Endothelial cell (in vitro differentiated cells): Measurements from ENCODE around the gene MTMR11. TPM values are rescaled to one million over a fixed set of nuclear protein-coding genes. Genes with fewer than 3 reads are reported as not detected.

Experiments
- DNase-seq: peaks from one replicate; pipeline ENCODE4 v3.0.0; 2021; ENCODE audit warnings: low spot score
- H3K27ac Mint-ChIP-seq: one replicate; pipeline ENCODE4 v1.8.0; 2021; ENCODE audit warnings: mixed read lengths, inconsistent platforms; ENCODE audit not compliant: unreplicated experiment
- H3K27me3 Mint-ChIP-seq: one replicate; pipeline ENCODE4 v1.8.0; 2021; ENCODE audit warnings: mild to moderate bottlenecking, moderate library complexity, mixed read lengths, inconsistent platforms; ENCODE audit not compliant: unreplicated experiment
- H3K36me3 Mint-ChIP-seq: one replicate; pipeline ENCODE4 v1.8.0; 2021; ENCODE audit warnings: mild to moderate bottlenecking, low read depth, mixed read lengths, inconsistent platforms; ENCODE audit not compliant: unreplicated experiment
- H3K4me1 Mint-ChIP-seq: one replicate; pipeline ENCODE4 v1.8.0; 2021; ENCODE audit warnings: mild to moderate bottlenecking, mixed read lengths, inconsistent platforms; ENCODE audit not compliant: unreplicated experiment
- H3K4me3 Mint-ChIP-seq: one replicate; pipeline ENCODE4 v1.8.0; 2021; ENCODE audit warnings: mild to moderate bottlenecking, mixed read lengths, inconsistent platforms; ENCODE audit not compliant: unreplicated experiment
- H3K9me3 Mint-ChIP-seq: one replicate; pipeline ENCODE4 v1.8.0; 2021; ENCODE audit warnings: mixed read lengths, inconsistent platforms; ENCODE audit not compliant: unreplicated experiment
- CTCF ChIP-seq: fragments of 200-600 bp; sonication (generic); IDR thresholded peaks from one replicate; pipeline ENCODE4 v1.5.0; 2021; ENCODE audit warnings: antibody characterized with exemption; ENCODE audit not compliant: unreplicated experiment
- total RNA-seq: library from RNA; stranded (reverse); fragmentation: NEBNext Ultra II Directional; extraction: Animal tissue kit (Norgen Biotek cat#: 25700); gene quantifications from one replicate; pipeline ENCODE4 v1.2.1, GENCODE V29; 2021; ENCODE audit not compliant: unreplicated experiment

Gene MTMR11
- total RNA-seq, 1 donor from 2014 or later = 10.3 TPM

DNA sequence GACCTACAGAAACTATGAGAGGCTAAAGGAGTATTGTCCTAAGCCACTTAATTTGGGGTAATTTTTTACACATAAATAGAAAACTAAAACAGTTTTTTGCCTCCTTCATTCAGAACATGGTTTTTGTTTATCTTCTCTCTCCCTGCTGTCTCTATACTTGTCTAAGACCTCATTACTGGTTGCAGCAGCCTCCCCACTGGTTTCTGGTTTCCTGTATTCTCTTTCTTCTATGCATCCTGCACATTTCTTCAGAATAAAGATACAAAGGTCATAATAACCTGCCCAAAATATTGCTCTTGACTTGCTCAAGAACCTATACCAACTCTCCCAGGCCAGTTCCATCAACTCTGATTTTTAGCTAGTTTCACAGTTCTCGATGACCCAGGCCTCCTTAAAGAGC is 57.1 kb downstream of the MTMR11 start:
- no peak overlapping the region for H3K4me3 Mint-ChIP-seq
- H3K27me3 Mint-ChIP-seq = no peaks in the 10 kb centered on the region
- TF ChIP-seq CTCF = no peak
- H3K27ac Mint-ChIP-seq = no peak overlapping the region
- no peak for DNase-seq
- no peaks in the 10 kb centered on the region for H3K36me3 Mint-ChIP-seq
- H3K9me3 Mint-ChIP-seq = no peaks in the 10 kb centered on the region
- no peaks in the 10 kb centered on the region for H3K4me1 Mint-ChIP-seq

Other genes with a start within 250 kb of the MTMR11 start
- gene FCGR1A, start 154.2 kb downstream of the MTMR11 start, total RNA-seq = not detected
- 7.7 TPM for gene BOLA1, start 37.3 kb downstream of the MTMR11 start, total RNA-seq
- gene SV2A, start 19.0 kb downstream of the MTMR11 start, total RNA-seq = 12.7 TPM
- gene SF3B4, start 9.1 kb downstream of the MTMR11 start, total RNA-seq = 108 TPM
- gene OTUD7B, start 73.8 kb upstream of the MTMR11 start, total RNA-seq = 20.4 TPM
- gene VPS45, start 130.9 kb upstream of the MTMR11 start, total RNA-seq = 32.5 TPM
- gene PLEKHO1, start 213.0 kb upstream of the MTMR11 start, total RNA-seq = 71.6 TPM